ENCODE data around the gene STARD3. TPM values are rescaled to one million over a fixed set of nuclear protein-coding genes. Genes with fewer than 3 reads are reported as not detected.

Gene STARD3
- total RNA-seq, 1 donor from 2014 or later: 87.6 TPM

DNA sequence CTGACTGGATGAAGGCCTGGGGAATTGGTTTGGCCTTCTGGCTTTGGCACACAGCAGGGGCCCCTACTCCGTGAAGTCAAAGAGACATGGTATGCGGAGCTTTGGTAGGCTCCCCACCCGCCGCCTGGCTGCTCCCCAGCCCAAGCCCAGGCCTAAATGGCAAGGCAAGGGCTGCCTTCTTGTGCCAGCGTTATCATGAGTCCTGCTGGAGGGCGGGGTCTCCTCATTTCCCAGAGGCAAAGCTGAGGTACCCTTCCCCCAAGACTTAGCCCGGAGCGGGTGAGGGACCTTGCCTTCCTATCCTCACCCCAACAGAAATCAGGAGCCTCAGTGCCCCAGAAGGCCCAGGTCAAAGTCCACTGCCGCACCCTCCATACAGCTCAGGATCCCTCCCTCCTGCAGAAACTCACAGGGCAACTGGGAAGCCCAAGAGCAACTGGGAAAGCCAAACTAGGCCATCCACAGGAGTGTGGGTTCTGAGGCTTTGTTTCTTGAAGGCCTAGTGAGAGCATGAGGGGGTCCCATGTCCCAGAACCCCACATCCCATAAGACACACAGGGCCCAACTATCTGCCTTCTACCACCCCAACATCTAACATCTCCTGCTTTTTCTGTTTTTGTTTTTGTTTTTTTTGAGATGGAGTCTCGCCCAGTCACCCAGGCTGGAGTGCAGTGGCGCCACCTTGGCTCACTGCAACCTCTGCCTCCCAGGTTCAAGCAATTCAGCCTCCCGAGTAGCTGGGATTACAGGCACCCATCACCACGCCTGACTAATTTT, 41.6 kb downstream of the STARD3 start:
- peaks cover 23 to 43% of the 10 kb centered on the region in 2 donors for H3K4me1 ChIP-seq
- H3K27me3 ChIP-seq: no peaks in the 10 kb centered on the region
- intact Hi-C loops (cut with DNase I): loop anchor here (1.0 to 2.0 kb wide), 2 partner anchors 10 to 26 kb away; partner anchors contain the start of gene PGAP3

DNA sequence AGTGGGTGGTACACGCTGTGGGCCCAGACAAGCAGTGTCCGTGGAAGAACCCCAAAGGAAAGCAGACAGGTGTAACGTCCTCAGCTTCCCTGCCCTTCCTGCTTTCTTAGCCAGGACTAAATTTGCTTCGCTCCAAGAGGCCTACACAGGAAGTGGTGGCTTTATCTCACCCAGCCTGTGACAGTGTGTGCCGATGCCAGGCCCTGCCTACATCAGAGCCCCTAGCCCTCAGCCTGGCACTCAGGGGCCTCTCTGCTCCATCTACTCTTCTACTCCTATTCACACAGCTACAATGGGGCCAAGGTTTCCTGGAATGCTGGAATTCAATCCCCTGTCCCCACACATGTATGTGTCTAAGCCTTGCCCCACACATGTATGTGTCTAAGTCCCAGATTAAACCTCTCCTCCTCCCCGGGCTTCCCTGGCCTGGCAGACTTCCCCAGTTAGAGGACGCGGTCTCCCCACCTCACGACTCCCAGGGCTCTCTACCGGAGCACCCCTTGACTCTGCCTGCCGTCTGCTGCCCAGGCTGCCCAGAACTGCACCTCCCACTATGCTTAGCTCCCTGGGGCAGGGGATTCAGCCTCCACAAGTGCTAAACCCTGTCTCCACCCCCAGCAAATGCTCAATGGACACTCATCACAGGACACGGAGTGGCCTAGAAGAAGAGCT, 42.7 kb downstream of the STARD3 start:
- intact Hi-C loops (cut with DNase I): loop anchor here (2.0 kb wide), 1 partner anchor 25 kb away; no protein-coding TSS in a partner anchor
- DNase-seq (ENCODE audit: low spot score in 2 of 2): no peak
- Histone ChIP-seq H3K27me3 (no peaks in the 10 kb centered on the region), H3K9me3 (no peaks in the 10 kb centered on the region), H3K27ac (peak overlapping the region; percentile 90 to 95), H3K4me1 (peaks cover 23 to 38% of the 10 kb centered on the region in 2 donors), H3K4me3 (no peak overlapping the region), H3K36me3 (peaks cover 10 to 19% of the 10 kb centered on the region in 2 donors)
- TF ChIP-seq, protein P1, sequence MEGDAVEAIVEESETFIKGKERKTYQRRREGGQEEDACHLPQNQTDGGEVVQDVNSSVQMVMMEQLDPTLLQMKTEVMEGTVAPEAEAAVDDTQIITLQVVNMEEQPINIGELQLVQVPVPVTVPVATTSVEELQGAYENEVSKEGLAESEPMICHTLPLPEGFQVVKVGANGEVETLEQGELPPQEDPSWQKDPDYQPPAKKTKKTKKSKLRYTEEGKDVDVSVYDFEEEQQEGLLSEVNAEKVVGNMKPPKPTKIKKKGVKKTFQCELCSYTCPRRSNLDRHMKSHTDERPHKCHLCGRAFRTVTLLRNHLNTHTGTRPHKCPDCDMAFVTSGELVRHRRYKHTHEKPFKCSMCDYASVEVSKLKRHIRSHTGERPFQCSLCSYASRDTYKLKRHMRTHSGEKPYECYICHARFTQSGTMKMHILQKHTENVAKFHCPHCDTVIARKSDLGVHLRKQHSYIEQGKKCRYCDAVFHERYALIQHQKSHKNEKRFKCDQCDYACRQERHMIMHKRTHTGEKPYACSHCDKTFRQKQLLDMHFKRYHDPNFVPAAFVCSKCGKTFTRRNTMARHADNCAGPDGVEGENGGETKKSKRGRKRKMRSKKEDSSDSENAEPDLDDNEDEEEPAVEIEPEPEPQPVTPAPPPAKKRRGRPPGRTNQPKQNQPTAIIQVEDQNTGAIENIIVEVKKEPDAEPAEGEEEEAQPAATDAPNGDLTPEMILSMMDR (IDR thresholded peaks at IDR 0.05): no peak

More for the DNA sequence above, 41.6 kb downstream of the STARD3 start:
- Histone ChIP-seq H3K36me3 (peaks cover 2 to 10% of the 10 kb centered on the region in 2 donors), H3K4me3 (no peak overlapping the region), H3K9me3 (no peaks in the 10 kb centered on the region), H3K27ac (peak overlapping the region; percentile 90 to 95)
- DNase-seq (ENCODE audit: low spot score in 2 of 2): no peak
- TF ChIP-seq, protein P1 (IDR thresholded peaks at IDR 0.05): no peak

DNA sequence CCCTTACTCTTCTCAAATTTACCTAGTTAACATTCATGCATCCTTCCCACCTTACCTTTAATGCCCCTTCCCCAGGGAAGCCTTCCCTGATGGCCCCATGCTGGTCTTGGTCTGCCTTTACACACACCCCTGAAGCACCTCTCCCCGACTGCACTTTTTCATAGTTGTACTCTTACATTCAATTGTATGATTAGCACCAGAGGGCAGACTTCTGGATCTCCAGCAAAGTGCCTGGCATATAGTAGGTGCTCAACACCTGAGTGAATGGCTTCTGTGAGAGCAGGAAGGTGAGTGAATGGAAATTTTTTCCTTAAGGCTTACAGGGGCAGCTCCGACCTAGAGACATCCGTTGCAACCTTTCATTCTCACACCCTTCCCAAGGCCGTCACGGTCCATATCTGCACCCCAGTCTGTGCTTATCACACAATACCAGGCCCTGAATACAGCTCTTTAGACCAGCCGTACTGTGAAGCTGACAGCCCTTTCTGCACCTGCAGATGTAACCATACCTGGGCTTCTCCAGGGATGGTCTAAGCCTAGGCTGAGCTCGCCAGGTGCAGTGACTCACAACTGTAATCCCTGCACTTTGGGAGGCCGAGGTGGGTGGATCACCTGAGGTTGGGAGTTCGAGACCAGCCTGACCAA, 46.5 kb downstream of the STARD3 start:
- no peak overlapping the region for H3K4me3 ChIP-seq
- intact Hi-C loops (cut with DNase I): no loop called here
- TF ChIP-seq, protein P1 (IDR thresholded peaks at IDR 0.05): no peak
- no peak overlapping the region for H3K27ac ChIP-seq
- peaks cover 1 to 10% of the 10 kb centered on the region in 2 donors for H3K4me1 ChIP-seq
- no peak for DNase-seq (ENCODE audit: low spot score in 2 of 2)
- no peaks in the 10 kb centered on the region for H3K27me3 ChIP-seq
- no peaks in the 10 kb centered on the region for H3K9me3 ChIP-seq
- peaks cover 10 to 21% of the 10 kb centered on the region in 2 donors for H3K36me3 ChIP-seq

DNA sequence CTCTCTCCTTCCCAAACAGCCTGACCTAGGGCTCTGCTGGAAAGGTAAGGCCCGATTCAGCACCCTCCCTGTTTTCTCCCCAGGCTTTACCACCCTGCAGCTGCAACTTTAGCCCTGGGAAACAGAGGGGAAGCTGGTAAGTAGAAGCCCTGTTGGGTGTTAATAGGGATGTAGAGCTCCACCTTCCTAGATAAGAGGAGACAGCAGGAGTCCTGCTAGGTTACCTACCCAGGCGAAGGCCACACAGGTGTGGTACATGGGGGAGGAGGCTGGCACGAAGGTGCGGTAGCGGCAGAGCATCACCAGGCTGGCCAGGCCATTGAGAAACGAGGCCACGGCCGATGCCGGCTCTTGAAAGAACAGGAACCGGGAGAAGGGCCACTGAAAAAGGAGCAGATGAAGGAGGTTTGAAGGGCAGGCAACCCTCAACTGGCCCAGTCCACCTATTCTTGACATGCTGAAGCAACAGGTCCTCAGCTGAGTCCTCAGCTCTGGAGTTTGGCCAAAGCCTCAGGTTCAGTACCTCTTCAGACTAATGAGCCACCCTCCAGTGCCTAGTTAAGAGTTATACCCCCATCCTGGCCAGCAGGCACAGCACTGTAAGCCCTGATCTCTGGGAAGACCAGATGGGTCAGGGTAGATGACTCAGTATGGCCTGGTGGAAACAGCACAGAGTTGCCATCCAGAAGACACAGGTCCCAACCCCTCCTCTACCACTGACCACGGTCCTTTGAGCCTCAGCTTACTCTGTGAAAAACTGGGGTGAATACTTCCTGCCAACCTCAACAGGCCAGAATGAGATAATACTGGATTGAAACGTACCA, 47.6 kb downstream of the STARD3 start:
- TF ChIP-seq, protein P1 (IDR thresholded peaks at IDR 0.05): no peak
- Histone ChIP-seq H3K9me3 (no peaks in the 10 kb centered on the region), H3K4me3 (no peak overlapping the region), H3K27me3 (no peaks in the 10 kb centered on the region), H3K27ac (no peak overlapping the region), H3K4me1 (peaks cover 0 to 13% of the 10 kb centered on the region in 2 donors), H3K36me3 (peaks cover 10 to 21% of the 10 kb centered on the region in 2 donors)
- no peak for DNase-seq (ENCODE audit: low spot score in 2 of 2)
- intact Hi-C loops (cut with DNase I): no loop called here

DNA sequence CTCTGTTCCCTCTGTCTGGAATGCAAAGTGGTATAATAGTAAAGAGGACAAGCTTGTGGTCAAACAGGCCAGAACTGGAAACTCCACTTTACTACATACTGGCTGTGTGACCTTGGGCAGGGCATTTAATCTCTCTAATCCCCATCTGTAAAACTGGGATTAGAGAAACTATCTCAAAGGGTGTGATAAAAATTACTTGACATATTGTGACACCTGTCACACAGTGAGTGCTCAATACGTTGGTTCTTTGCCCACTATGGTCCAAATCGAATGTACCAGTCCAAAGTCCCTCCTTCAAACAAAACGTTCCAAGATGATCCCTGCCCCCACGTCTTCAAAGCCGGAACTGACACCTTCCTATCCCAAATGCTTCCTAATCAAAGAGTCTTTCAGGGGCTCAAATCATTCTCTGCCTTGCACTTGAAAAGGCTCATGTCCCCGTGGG, 50.2 kb downstream of the STARD3 start:
- Histone ChIP-seq H3K27ac (peak overlapping the region; percentile 92 to 95), H3K4me1 (peaks cover 0 to 13% of the 10 kb centered on the region in 2 donors), H3K27me3 (no peaks in the 10 kb centered on the region), H3K36me3 (peaks cover 10 to 18% of the 10 kb centered on the region in 2 donors), H3K9me3 (no peaks in the 10 kb centered on the region), H3K4me3 (peak overlapping the region; percentile 50 to 79)
- DNase-seq (ENCODE audit: low spot score in 2 of 2): no peak
- intact Hi-C loops (cut with DNase I): loop anchor here (1.0 kb wide), 1 partner anchor 43 kb away; the partner anchor contains the start of gene MIEN1
- TF ChIP-seq, protein P1 (IDR thresholded peaks at IDR 0.05): no peak

All from ascending aorta (tissue), 2 donors.